Aorta (tissue), 5 donors: ENCODE results near the gene NOS3. TPM values are rescaled to one million over a fixed set of nuclear protein-coding genes. Genes with fewer than 3 reads are reported as not detected.

Source experiments
- ATAC-seq: fragments of 200-7000 bp; cut with Tn5 transposase; one replicate; pipeline ENCODE4 v1.9.1; 2022; ENCODE audit warnings: moderate library complexity; ENCODE audit not compliant: low FRiP score
- DNase-seq, 2 donors: peaks; one replicate each; pipeline ENCODE4 v3.0.0-alpha.2; 2020
- H3K27ac ChIP-seq, 2 donors: one replicate each; pipeline ENCODE4 v1.5.1; 2013; ENCODE audit warnings: low read length in 2 of 2, mild to moderate bottlenecking in 2 of 2, moderate library complexity in 2 of 2, control low read depth in 1 of 2, inconsistent platforms in 1 of 2, low read depth in 1 of 2
- H3K27me3 ChIP-seq, 2 donors: one replicate each; pipeline ENCODE4 v1.6.1; 2013; ENCODE audit warnings: control low read depth in 1 of 2, low read length in 1 of 2, mild to moderate bottlenecking in 1 of 2, moderate library complexity in 1 of 2; ENCODE audit not compliant: insufficient read depth in 2 of 2, control insufficient read depth in 1 of 2
- H3K36me3 ChIP-seq, 2 donors: one replicate each; pipeline ENCODE4 v1.6.1; 2013; ENCODE audit warnings: control low read depth in 1 of 2, low read length in 1 of 2, mild to moderate bottlenecking in 1 of 2; ENCODE audit not compliant: insufficient read depth in 2 of 2, control insufficient read depth in 1 of 2
- H3K4me1 ChIP-seq, 2 donors: one replicate each; pipeline ENCODE4 v1.6.1; 2013; ENCODE audit warnings: low read length in 2 of 2, control low read depth in 1 of 2, mild to moderate bottlenecking in 1 of 2, moderate library complexity in 1 of 2; ENCODE audit not compliant: insufficient read depth in 2 of 2, control insufficient read depth in 1 of 2
- H3K4me3 ChIP-seq, 2 donors: one replicate each; pipeline ENCODE4 v1.5.1; 2013; ENCODE audit warnings: low read length in 2 of 2, control low read depth in 1 of 2, mild to moderate bottlenecking in 1 of 2
- H3K9me3 ChIP-seq: one replicate; pipeline ENCODE4 v1.6.1; 2013; ENCODE audit warnings: mild to moderate bottlenecking, low read length; ENCODE audit not compliant: control insufficient read depth
- WGBS, 2 donors: extraction: QIAGEN DNeasy Blood & Tissue Kit; methylation state at CpG; one replicate each; pipeline ENCODE4 v1.1.7; 2013; 5-methylcytosine and 5-hydroxymethylcytosine counted together
- intact Hi-C, 2 donors: fragments of 100-400 bp; cut with DNase I; formaldehyde crosslinking; loops; one replicate each; pipeline versions ENCODE4 v1.14.2 to v1.15.0; 2022
- polyA plus RNA-seq, 2 donors: library from polyadenylated mRNA; stranded (reverse); fragments of 200-250 nt; gene quantifications; one replicate each; pipeline ENCODE4 v1.2.3, GENCODE V29; 2013
- total RNA-seq, 2 donors: library from RNA; stranded (reverse); fragmentation: NEBNext Ultra II Directional; extraction: Animal tissue kit (Norgen Biotek cat#: 25700); gene quantifications; one replicate each; pipeline ENCODE4 v1.2.1, GENCODE V29; 2021
- donor health status: healthy with polysubstance abuse.
- donor health status: Bipolar disorder and iron deficiency.
- donor health status: DM: no; HTN: no; CAD: no.
- donor health status: DM: no; HTN: no; CAD: no.
- donor health status: DM: yes; HTN: yes; CAD: no.

NOS3 gene
- total and polyA plus RNA-seq, 4 donors: 0.63 to 32.4 (median 22.7) TPM

DNA sequence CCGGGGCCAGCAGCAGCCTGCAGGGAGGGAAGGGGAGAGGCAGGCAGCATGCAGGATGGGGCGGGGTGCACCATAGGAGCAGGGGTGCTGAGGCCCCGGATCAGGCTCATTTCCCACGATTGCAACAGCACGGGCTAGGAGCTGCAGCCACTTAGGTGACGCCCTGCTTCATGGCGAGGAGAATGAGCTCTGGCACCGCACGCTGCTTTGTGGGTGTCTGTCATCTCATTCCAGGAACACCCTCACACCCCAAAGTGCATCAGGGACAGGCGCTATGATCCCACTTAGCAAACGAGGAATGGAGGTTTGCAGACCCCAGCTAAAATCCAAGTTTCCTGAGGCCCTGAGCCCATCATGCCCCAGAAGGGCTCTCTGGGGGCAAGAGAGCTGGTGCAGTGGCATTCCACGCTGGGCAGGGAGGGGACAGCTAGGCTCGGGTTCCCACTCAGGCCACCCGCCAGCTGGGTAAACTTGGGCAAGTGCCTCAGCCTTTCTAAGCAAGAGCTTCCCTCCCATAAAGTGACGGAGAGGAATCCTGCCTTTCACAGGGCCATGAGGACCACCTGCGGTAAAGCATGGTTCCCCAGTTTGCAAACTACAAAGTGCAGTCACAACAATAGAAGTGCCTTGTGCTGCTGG lies 22.0 kb upstream of the NOS3 start:
- Histone ChIP-seq H3K27ac (no peak overlapping the region), H3K27me3 (peaks cover 0 to 2% of the 10 kb centered on the region in 2 donors), H3K36me3 (no peaks in the 10 kb centered on the region), H3K4me3 (no peak overlapping the region), H3K9me3 (no peaks in the 10 kb centered on the region), H3K4me1 (no peaks in the 10 kb centered on the region)
- 56 to 64% methylated on average over 15 to 16 of the region's 16 CpGs for WGBS, 2 donors
- no peak for ATAC-seq
- no peak for DNase-seq
- intact Hi-C loops: loop anchor here in 1 of 2 donors (5.0 kb wide), 1 partner anchor 143 kb away; no protein-coding TSS in a partner anchor

DNA sequence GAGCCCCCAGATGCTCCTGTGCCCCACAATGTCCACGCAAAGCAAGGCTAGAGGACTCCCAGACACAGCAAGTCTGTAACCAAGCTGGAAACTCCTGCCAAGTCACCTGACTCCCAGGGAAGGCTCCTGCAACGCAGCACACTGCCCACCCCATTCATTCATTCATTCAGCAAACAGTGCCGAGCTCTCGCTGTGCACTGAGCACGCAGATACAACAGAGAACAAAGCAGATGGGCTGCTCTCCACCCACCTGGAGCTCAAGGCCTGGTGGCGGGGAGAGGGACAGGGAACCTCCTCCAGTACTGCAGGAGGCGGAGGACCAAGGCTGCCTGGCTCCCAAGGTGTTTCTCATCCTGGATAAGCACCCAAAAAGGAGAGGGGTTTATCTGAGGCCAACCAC lies 21.3 kb upstream of the NOS3 start:
- Histone ChIP-seq H3K27me3 (no peaks in the 10 kb centered on the region), H3K36me3 (no peaks in the 10 kb centered on the region), H3K9me3 (no peaks in the 10 kb centered on the region), H3K27ac (no peak overlapping the region), H3K4me3 (no peak overlapping the region), H3K4me1 (peaks cover 0 to under 1% of the 10 kb centered on the region in 2 donors)
- ATAC-seq (no peak), DNase-seq (no peak)
- intact Hi-C loops: loop anchor here in 1 of 2 donors (5.0 kb wide), 1 partner anchor 143 kb away; no protein-coding TSS in a partner anchor
- 81 to 82% methylated on average over 7 of the region's 7 CpGs for WGBS, 2 donors

DNA sequence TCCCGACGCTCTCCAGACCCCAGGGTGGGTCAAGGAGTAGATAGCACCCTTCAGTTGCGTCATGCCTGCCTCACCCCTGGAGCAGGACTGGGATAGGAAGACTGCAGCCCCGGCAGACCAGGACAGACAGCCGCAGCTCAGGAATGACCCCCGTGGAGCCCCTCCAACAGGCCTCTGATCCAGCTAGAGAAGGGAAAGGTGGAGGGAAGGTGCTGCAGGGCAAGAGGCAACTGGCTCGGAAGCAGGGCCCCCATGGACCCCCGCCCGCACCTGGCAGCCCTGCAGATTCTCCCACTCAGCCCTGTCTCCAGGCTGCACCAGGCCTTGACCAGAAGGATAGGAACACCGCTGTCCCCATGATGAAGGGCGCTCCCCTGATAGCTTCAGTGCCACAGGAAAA lies 20.4 kb upstream of the NOS3 start:
- Histone ChIP-seq H3K4me1 (peaks cover 0 to 4% of the 10 kb centered on the region in 2 donors), H3K36me3 (no peaks in the 10 kb centered on the region), H3K4me3 (no peak overlapping the region), H3K27me3 (no peaks in the 10 kb centered on the region), H3K27ac (no peak overlapping the region), H3K9me3 (no peaks in the 10 kb centered on the region)
- 84 to 91% methylated on average over 9 to 11 of the region's 11 CpGs for WGBS, 2 donors
- ATAC-seq (no peak), DNase-seq (no peak)
- intact Hi-C loops: no loop called here

DNA sequence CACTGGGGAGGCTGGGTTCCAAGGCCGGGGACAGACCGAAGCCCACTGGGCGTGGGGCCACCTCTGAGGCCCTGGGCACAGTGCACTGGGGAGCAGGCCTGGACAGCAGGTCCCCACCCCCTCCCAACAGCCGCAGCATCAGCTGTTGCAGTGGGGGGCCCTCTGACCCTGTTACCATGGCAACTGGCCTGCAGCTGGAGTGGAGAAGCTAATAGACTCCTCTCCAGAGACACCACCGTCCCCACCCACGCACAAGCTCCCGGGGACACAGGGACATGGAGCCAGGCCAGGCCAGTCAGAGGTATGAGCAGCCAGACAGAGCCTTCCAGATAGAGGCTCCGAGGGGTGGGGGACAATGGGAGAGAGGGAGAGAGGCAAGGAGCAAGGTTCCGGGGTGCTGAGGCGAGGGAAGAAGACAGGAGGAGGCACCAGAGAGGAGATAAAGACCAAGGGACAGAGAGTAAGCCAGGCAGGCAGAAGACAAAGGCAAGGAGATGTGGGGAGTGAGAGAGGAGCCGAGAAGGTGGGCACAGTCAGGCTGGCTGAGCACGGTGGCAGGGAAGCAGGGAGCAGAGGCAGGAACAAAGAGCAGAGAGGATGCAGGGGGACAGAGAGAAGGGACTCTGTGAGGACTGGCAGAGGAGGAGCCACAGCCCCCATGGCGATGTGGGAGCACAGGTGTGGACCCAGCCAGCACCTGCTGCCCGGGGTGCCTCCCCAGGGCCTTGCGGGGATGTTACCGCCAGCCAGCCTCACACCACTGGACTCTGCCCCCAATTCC lies 19.4 kb upstream of the NOS3 start:
- ATAC-seq (no peak), DNase-seq (no peak)
- WGBS, 2 donors: 68 to 69% methylated on average over 16 of the region's 16 CpGs
- H3K27me3 ChIP-seq: no peaks in the 10 kb centered on the region
- peaks cover 0 to 4% of the 10 kb centered on the region in 2 donors for H3K4me1 ChIP-seq
- no peak overlapping the region for H3K27ac ChIP-seq
- no peak overlapping the region for H3K4me3 ChIP-seq
- intact Hi-C loops: no loop called here
- H3K36me3 ChIP-seq: no peaks in the 10 kb centered on the region
- no peaks in the 10 kb centered on the region for H3K9me3 ChIP-seq

DNA sequence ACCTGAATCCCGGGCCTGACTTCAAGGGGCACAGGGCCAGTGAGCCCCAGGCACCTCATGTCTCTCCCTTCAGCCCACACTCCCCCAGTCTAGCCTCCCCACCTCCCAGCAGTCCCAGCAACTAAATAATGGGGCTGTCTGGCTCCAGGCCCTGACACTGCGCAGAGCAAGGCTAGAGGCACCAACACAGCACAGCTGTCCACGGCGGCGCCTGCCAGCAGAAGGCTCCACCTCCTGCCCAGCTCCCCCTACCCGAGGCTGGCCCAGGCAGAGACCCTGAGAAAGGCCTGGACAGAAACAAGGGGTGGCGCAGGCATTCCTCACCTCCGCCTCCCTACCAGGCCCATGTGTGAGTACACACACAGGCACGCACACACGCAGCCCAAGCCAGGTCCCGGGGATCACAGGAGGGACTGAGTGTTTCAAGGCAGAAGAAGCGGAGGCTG lies 18.8 kb upstream of the NOS3 start:
- DNase-seq: no peak
- Histone ChIP-seq H3K4me1 (peaks cover 0 to 4% of the 10 kb centered on the region in 2 donors), H3K27ac (no peak overlapping the region), H3K36me3 (no peaks in the 10 kb centered on the region), H3K4me3 (no peak overlapping the region), H3K27me3 (no peaks in the 10 kb centered on the region), H3K9me3 (no peaks in the 10 kb centered on the region)
- ATAC-seq: no peak
- intact Hi-C loops: no loop called here
- WGBS, 2 donors: 54 to 68% methylated on average over 12 of the region's 12 CpGs

DNA sequence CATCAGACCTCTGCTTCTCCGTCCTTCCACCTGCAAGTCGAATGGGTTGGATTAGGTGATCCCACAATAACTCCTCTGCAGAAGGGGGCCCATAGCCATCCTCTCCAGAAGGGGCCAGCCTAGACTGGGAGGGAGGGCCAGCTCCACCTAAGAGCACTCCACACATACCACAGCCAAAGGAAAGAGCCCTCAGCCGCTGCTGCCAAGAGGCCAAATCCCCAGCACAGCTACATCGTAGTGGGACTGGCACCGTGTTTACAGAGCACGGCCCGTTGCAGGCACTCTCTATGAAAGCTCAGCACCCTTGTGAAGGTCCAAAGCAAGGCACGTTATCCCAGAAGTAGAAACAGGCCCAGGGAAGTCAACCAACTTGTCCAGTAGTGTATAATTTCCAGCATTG lies 18.1 kb upstream of the NOS3 start:
- intact Hi-C loops: no loop called here
- Histone ChIP-seq H3K4me3 (no peak overlapping the region), H3K4me1 (peaks cover 0 to 4% of the 10 kb centered on the region in 2 donors), H3K27ac (no peak overlapping the region), H3K36me3 (no peaks in the 10 kb centered on the region), H3K9me3 (no peaks in the 10 kb centered on the region), H3K27me3 (no peaks in the 10 kb centered on the region)
- no peak for DNase-seq
- ATAC-seq: no peak
- WGBS, 2 donors: 61% methylated on average over 8 of the region's 8 CpGs

DNA sequence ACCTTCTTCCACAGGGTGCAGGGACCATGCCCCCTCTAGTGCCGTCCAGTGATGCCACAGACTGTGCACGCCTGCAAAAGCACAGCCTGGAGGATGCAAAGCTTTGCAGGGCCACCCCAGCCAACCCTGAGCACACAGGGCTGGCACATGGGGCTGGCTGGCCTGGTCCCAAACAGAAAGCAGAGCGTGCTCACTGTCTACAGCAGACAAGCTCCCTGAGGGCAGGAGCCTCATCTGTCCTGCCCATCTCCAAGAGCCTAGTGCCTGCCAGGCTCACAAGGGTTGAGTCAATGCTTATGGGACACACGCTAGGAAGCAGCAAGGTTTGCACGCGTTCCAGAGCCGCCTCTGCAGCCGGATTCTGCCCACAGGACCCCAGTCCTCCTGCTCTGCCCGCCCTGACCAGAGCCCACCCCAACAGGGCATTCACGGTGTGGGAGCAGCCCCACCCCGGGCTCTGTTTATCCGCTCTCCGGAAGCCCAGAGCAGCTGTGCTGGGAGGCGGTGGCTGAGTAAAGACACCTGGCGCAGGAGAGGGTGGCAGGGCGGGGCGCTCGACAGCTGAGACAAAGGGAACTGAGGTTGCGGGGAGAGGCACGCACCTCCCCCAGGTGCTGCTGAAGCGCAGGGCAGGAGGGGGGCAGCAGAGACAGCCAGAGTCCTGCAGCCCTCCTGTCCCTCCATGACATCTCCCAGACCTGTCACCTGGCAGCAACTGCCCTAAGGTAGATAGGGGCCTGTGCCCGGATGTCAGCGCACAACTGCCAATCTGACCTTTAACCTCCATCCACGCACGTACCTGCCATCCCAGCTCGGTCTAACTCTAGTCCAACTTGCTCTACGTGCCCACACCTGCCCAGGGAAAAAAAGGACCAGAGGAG lies 17.0 kb upstream of the NOS3 start:
- ATAC-seq: no peak
- H3K27ac ChIP-seq: no peak overlapping the region

DNA sequence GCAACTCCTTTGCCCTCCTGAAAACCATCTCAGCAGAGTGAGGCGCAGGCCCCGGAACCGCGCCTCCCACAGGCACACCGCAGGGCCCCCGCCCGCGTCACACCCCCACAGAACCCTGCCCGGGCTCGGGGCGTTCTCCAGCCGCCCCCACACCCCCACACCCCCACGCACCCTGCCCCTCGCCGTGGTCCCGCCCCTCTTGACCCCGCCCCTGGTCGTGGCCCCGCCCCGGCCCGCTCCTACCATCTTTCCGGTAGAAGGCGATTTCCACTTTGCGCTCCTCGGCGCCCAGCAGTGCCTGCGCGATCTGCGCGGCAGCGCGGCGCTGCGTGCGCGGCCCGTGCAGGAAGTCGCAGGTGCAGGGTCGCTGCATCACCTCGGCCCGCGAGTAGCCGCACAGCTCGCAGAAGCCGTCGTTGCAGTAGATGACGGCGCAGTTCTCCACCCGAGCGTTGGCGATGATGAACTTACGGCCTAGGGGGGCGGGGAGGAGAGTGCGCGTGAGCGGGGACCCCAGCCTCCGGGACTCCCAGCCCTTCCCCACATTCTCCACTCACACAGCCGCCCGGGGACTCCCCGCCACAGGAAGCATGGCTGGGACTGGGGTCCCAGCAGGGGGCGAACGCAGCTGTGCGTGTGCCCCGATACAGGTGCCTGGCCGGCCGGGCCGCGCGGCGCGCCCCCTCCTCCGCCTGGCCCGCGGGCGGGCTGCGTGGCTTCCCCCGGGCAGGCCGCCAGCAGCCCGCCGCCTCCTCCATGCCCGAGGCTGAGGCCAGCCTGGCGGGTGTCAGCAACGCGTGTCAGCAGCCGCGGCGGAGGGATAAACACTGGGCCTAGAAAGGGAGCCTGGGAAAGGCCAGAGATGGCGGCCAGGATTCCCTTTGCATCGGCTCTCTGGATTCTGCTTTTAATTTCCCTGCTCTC lies 16.1 kb upstream of the NOS3 start:
- H3K27me3 ChIP-seq: no peaks in the 10 kb centered on the region
- no peaks in the 10 kb centered on the region for H3K9me3 ChIP-seq
- intact Hi-C loops: no loop called here
- H3K36me3 ChIP-seq: no peaks in the 10 kb centered on the region
- H3K4me3 ChIP-seq: peak overlapping the region in 1 of 2 donors; percentile 15
- no peak for DNase-seq
- 2 to 3% methylated on average over 79 to 89 of the region's 89 CpGs for WGBS, 2 donors
- peaks cover 0 to 4% of the 10 kb centered on the region in 2 donors for H3K4me1 ChIP-seq
- no peak overlapping the region for H3K27ac ChIP-seq
- no peak for ATAC-seq

More for the DNA sequence above, 17.0 kb upstream of the NOS3 start:
- 68 to 74% methylated on average over 27 of the region's 27 CpGs for WGBS, 2 donors
- DNase-seq: no peak
- Histone ChIP-seq H3K36me3 (no peaks in the 10 kb centered on the region), H3K4me3 (no peak overlapping the region), H3K4me1 (peaks cover 0 to 4% of the 10 kb centered on the region in 2 donors), H3K27me3 (no peaks in the 10 kb centered on the region), H3K9me3 (no peaks in the 10 kb centered on the region)
- intact Hi-C loops: no loop called here
